Neuronal stem cell (in vitro differentiated cells): ENCODE results near the gene COPS3.

ENCODE experiments used
- DNase-seq: peaks from one replicate; pipeline ENCODE4 v3.0.0-alpha.2; 2013; ENCODE audit warnings: low spot score
- H2AFZ ChIP-seq: one replicate; pipeline ENCODE4 v1.6.1; 2013; ENCODE audit warnings: mild to moderate bottlenecking, low read length, inconsistent platforms
- H2AK5ac ChIP-seq: 2 replicates; pipeline ENCODE4 v1.6.1; 2013; ENCODE audit warnings: low read depth, mild to moderate bottlenecking, inconsistent platforms, low read length, moderate library complexity, mixed read lengths
- H2BK120ac ChIP-seq: 2 replicates; pipeline ENCODE4 v1.6.1; 2013; ENCODE audit warnings: low read depth, mild to moderate bottlenecking, inconsistent platforms, low read length, moderate library complexity, mixed read lengths
- H2BK12ac ChIP-seq: one replicate; pipeline ENCODE4 v1.6.1; 2013; ENCODE audit warnings: low read length, inconsistent platforms
- H2BK15ac ChIP-seq: 2 replicates; pipeline ENCODE4 v1.6.1; 2013; ENCODE audit warnings: mild to moderate bottlenecking, low read length, inconsistent platforms, mixed read lengths
- H2BK5ac ChIP-seq: one replicate; pipeline ENCODE4 v1.6.1; 2013; ENCODE audit warnings: inconsistent platforms, mild to moderate bottlenecking, low read length, moderate library complexity
- H3K14ac ChIP-seq: one replicate; pipeline ENCODE4 v1.6.1; 2013; ENCODE audit warnings: low read length, inconsistent platforms
- H3K18ac ChIP-seq: 2 replicates; pipeline ENCODE4 v1.6.1; 2013; ENCODE audit warnings: low read length, inconsistent platforms
- H3K23ac ChIP-seq: 2 replicates; pipeline ENCODE4 v1.6.1; 2013; ENCODE audit warnings: low read depth, mild to moderate bottlenecking, mixed read lengths, low read length, inconsistent platforms; ENCODE audit not compliant: poor library complexity
- H3K27ac ChIP-seq: replicated peaks from 3 replicates; pipeline ENCODE4 v1.5.1; 2013; ENCODE audit warnings: low read length, inconsistent platforms
- H3K27me3 ChIP-seq, 3 experiments: 2 replicates each; pipeline ENCODE4 v1.6.1; 2013; ENCODE audit warnings: low read length in 3 of 3, mild to moderate bottlenecking in 2 of 3, inconsistent platforms in 1 of 3, low read depth in 1 of 3, mixed read lengths in 1 of 3, moderate library complexity in 1 of 3; ENCODE audit not compliant: control insufficient read depth in 3 of 3, insufficient read depth in 3 of 3
- H3K36me3 ChIP-seq, 2 donors: replicated peaks in 1 of 2; 2 replicates each; pipeline ENCODE4 v1.6.1; 2013; ENCODE audit warnings: low read length in 2 of 2; ENCODE audit not compliant: control insufficient read depth in 2 of 2, insufficient read depth in 2 of 2
- H3K4ac ChIP-seq: 2 replicates; pipeline ENCODE4 v1.6.1; 2013; ENCODE audit warnings: inconsistent platforms, mild to moderate bottlenecking, low read length, moderate library complexity
- H3K4me1 ChIP-seq, 2 donors: 1 replicate in 1 of 2; 2 replicates in 1 of 2; pipeline ENCODE4 v1.6.1; 2013; ENCODE audit warnings: low read length in 2 of 2, low read depth in 1 of 2; ENCODE audit not compliant: control insufficient read depth in 2 of 2, insufficient read depth in 1 of 2
- H3K4me2 ChIP-seq: one replicate; pipeline ENCODE4 v1.6.1; 2013; ENCODE audit warnings: mild to moderate bottlenecking, low read length, inconsistent platforms; ENCODE audit not compliant: insufficient read depth, poor library complexity, severe bottlenecking
- H3K4me3 ChIP-seq, 2 donors: 2 replicates each; pipeline ENCODE4 v1.5.1; 2013; ENCODE audit warnings: low read length in 2 of 2, mild to moderate bottlenecking in 2 of 2, inconsistent platforms in 1 of 2, moderate library complexity in 1 of 2
- H3K79me1 ChIP-seq: one replicate; pipeline ENCODE4 v1.6.1; 2013; ENCODE audit warnings: low read depth, mild to moderate bottlenecking, inconsistent platforms, low read length, moderate library complexity
- H3K9ac ChIP-seq: one replicate; pipeline ENCODE4 v1.6.1; 2013; ENCODE audit warnings: mild to moderate bottlenecking, low read depth, low read length, inconsistent platforms; ENCODE audit not compliant: poor library complexity
- H3K9me3 ChIP-seq, 2 donors: replicated peaks in 1 of 2; 2 replicates each; pipeline versions ENCODE3 to v1.6.1; 2013; ENCODE audit warnings: low read length in 2 of 2, mild to moderate bottlenecking in 2 of 2, inconsistent platforms in 1 of 2, low read depth in 1 of 2, mixed read lengths in 1 of 2, moderate library complexity in 1 of 2; ENCODE audit not compliant: control insufficient read depth in 2 of 2, insufficient read depth in 1 of 2
- H4K8ac ChIP-seq: one replicate; pipeline ENCODE4 v1.6.1; 2013; ENCODE audit warnings: low read depth, mild to moderate bottlenecking, inconsistent platforms, low read length, moderate library complexity
- H4K91ac ChIP-seq: one replicate; pipeline ENCODE4 v1.6.1; 2013; ENCODE audit warnings: low read length, low read depth, mild to moderate bottlenecking, inconsistent platforms; ENCODE audit not compliant: poor library complexity
- WGBS, 2 donors: extraction: QIAGEN DNeasy Blood & Tissue Kit; methylation state at CpG; one replicate each; pipeline ENCODE4 v1.1.7; 2013; ENCODE audit warnings: missing lambda C conversion rate in 2 of 2, mixed read lengths in 1 of 2; ENCODE audit not compliant: insufficient read length in 2 of 2, insufficient replicate concordance in 1 of 2; ENCODE audit errors: extremely low coverage in 2 of 2; 5-methylcytosine and 5-hydroxymethylcytosine counted together

Gene COPS3

DNA sequence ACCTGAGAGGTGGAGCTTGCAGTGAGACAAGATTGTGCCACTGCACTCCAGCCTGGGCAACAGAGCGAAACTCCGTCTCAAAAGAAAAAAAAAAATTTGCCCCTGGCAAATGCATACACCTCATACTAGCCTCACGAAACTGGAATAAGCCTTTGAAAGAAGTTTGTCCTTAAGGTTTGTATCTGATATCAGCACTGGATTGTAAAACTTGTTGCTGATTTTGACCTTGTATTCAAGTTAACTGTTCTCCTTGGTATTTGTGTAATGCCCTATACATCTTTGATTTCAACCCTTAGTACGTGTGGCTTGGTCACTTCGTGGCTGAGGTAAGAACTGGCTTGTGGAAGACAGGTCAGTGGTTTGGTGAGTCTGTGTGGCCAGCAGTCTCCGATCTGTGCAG lies 37.9 kb downstream of the COPS3 start:
- Histone ChIP-seq H2BK15ac (no peak overlapping the region), H2AFZ (no peak overlapping the region), H4K91ac (no peak overlapping the region), H3K27ac (no peak overlapping the region), H3K9me3 (no peaks in the 10 kb centered on the region), H2BK120ac (no peak overlapping the region), H2BK12ac (no peak overlapping the region), H2BK5ac (no peak overlapping the region), H4K8ac (no peak overlapping the region), H3K36me3 (peaks cover 18 to 37% of the 10 kb centered on the region in 2 donors), H3K23ac (no peak overlapping the region), H3K4ac (no peak overlapping the region), H3K79me1 (peaks cover 2% of the 10 kb centered on the region), H3K14ac (no peak overlapping the region), H3K4me2 (no peak overlapping the region), H3K9ac (no peak overlapping the region), H3K4me1 (no peaks in the 10 kb centered on the region), H3K27me3 (no peaks in the 10 kb centered on the region), H3K4me3 (no peak overlapping the region), H2AK5ac (no peak overlapping the region), H3K18ac (no peak overlapping the region)
- DNase-seq = no peak
- WGBS, 2 donors = no CpG with 5 or more reads among the region's 6 CpGs

DNA sequence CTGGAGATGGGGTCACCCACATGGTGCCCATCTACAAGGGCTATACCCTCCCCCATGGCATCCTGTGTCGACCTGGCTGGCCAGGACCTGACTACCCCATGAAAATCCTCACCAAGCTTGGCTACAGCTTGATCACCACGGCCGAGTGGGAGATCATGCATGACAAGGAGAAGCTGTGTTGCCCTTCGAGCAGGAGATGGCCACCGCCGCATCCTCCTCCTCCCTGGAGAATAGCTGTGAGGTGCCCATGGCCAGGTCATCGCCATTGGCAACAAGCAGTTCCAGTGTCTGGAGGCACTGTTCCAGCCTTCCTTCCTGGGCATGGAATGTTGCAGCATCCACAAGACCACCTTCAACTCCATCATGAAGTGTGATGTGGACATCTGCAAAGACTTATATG lies 38.8 kb downstream of the COPS3 start:
- H3K79me1 ChIP-seq = peaks cover 4% of the 10 kb centered on the region
- no peak overlapping the region for H3K14ac ChIP-seq
- no peaks in the 10 kb centered on the region for H3K9me3 ChIP-seq
- no peak overlapping the region for H2BK12ac ChIP-seq
- H3K27ac ChIP-seq = no peak overlapping the region
- no peak for DNase-seq
- H3K4me3 ChIP-seq = no peak overlapping the region
- H4K8ac ChIP-seq = peak overlapping the region; percentile 43
- no peak overlapping the region for H2AFZ ChIP-seq
- H3K23ac ChIP-seq = no peak overlapping the region
- H2BK120ac ChIP-seq = peak overlapping the region; percentile 61
- H2BK15ac ChIP-seq = no peak overlapping the region
- no peaks in the 10 kb centered on the region for H3K4me1 ChIP-seq
- no peaks in the 10 kb centered on the region for H3K27me3 ChIP-seq
- H3K18ac ChIP-seq = no peak overlapping the region
- peaks cover 12 to 28% of the 10 kb centered on the region in 2 donors for H3K36me3 ChIP-seq
- peak overlapping the region; percentile 24 for H2BK5ac ChIP-seq
- peak overlapping the region; percentile 60 for H3K9ac ChIP-seq
- no peak overlapping the region for H3K4me2 ChIP-seq
- H3K4ac ChIP-seq = no peak overlapping the region
- no CpG with 5 or more reads among the region's 7 CpGs for WGBS, 2 donors
- H4K91ac ChIP-seq = no peak overlapping the region
- no peak overlapping the region for H2AK5ac ChIP-seq

DNA sequence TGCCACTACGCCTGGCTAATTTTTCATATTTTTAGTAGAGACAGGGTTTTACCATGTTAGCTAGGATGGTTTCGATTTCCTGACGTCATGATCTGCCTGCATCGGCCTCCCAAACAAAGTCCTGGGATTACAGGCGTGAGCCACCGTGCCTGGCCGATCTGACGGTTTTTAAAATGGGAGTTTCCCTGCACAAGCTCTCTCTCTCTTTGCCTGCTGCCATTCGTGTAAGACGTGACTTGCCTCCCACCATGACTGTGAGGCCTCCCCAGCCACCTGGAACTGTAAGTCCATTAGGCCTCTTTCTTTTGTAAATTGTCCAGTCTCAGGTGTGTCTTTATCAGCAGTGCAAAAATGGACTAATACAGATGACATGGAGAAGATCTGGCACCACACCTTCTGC lies 39.4 kb downstream of the COPS3 start:
- Histone ChIP-seq H3K27me3 (no peaks in the 10 kb centered on the region), H3K14ac (no peak overlapping the region), H4K8ac (no peak overlapping the region), H3K4me1 (no peaks in the 10 kb centered on the region), H3K18ac (no peak overlapping the region), H2BK120ac (no peak overlapping the region), H3K4me3 (no peak overlapping the region), H3K27ac (no peak overlapping the region), H3K9ac (no peak overlapping the region), H2AFZ (no peak overlapping the region), H2BK12ac (no peak overlapping the region), H3K79me1 (peaks cover 7% of the 10 kb centered on the region), H3K23ac (no peak overlapping the region), H2BK15ac (no peak overlapping the region), H3K9me3 (no peaks in the 10 kb centered on the region), H3K36me3 (peaks cover 7 to 22% of the 10 kb centered on the region in 2 donors), H2AK5ac (no peak overlapping the region), H3K4ac (no peak overlapping the region), H2BK5ac (no peak overlapping the region), H3K4me2 (no peak overlapping the region), H4K91ac (no peak overlapping the region)
- no peak for DNase-seq
- WGBS, 2 donors = no CpG with 5 or more reads among the region's 10 CpGs

DNA sequence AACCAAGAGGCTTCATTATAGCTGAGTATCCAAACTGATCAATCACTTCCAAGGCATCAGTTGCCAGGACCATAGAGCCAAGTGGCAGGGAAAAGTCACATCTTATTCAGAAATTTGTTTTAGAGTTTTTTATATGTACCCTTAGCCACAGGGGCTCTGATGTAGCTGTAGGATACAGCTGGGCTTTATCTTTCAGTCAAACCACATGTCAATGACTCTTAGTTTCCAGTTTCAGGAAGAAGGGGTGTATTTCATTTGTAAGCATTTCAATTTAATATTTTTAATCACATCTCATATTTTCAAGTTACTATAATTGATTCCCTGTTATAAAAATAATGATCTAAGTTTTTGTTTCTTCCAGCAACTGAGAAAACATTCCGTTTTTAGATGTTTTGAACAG lies 41.2 kb downstream of the COPS3 start:
- H2BK15ac ChIP-seq = no peak overlapping the region
- H3K4me3 ChIP-seq = no peak overlapping the region
- H3K4me2 ChIP-seq = no peak overlapping the region
- no peak overlapping the region for H3K27ac ChIP-seq
- DNase-seq = no peak
- H3K9me3 ChIP-seq = no peaks in the 10 kb centered on the region
- H4K8ac ChIP-seq = no peak overlapping the region
- peaks cover 14% of the 10 kb centered on the region for H3K79me1 ChIP-seq
- no peak overlapping the region for H2AFZ ChIP-seq
- H3K23ac ChIP-seq = no peak overlapping the region
- peaks cover 7 to 13% of the 10 kb centered on the region in 2 donors for H3K4me1 ChIP-seq
- H3K9ac ChIP-seq = no peak overlapping the region
- H3K27me3 ChIP-seq = no peaks in the 10 kb centered on the region
- H3K36me3 ChIP-seq = peaks cover 7 to 10% of the 10 kb centered on the region in 2 donors
- no peak overlapping the region for H2BK5ac ChIP-seq
- H3K18ac ChIP-seq = no peak overlapping the region
- H3K14ac ChIP-seq = no peak overlapping the region
- H2AK5ac ChIP-seq = no peak overlapping the region
- no peak overlapping the region for H2BK12ac ChIP-seq
- no peak overlapping the region for H4K91ac ChIP-seq
- H2BK120ac ChIP-seq = no peak overlapping the region
- no CpG with 5 or more reads among the region's 1 CpG for WGBS, 2 donors
- H3K4ac ChIP-seq = no peak overlapping the region
